Neuronal stem cell (in vitro differentiated cells): ENCODE measurements around the gene ABCA7.

Experiments
- DNase-seq: peaks from one replicate; pipeline ENCODE4 v3.0.0-alpha.2; 2013; ENCODE audit warnings: low spot score
- H2AFZ ChIP-seq: one replicate; pipeline ENCODE4 v1.6.1; 2013; ENCODE audit warnings: mild to moderate bottlenecking, low read length, inconsistent platforms
- H2AK5ac ChIP-seq: 2 replicates; pipeline ENCODE4 v1.6.1; 2013; ENCODE audit warnings: low read depth, mild to moderate bottlenecking, inconsistent platforms, low read length, moderate library complexity, mixed read lengths
- H2BK120ac ChIP-seq: 2 replicates; pipeline ENCODE4 v1.6.1; 2013; ENCODE audit warnings: low read depth, mild to moderate bottlenecking, inconsistent platforms, low read length, moderate library complexity, mixed read lengths
- H2BK12ac ChIP-seq: one replicate; pipeline ENCODE4 v1.6.1; 2013; ENCODE audit warnings: low read length, inconsistent platforms
- H2BK15ac ChIP-seq: 2 replicates; pipeline ENCODE4 v1.6.1; 2013; ENCODE audit warnings: mild to moderate bottlenecking, low read length, inconsistent platforms, mixed read lengths
- H2BK5ac ChIP-seq: one replicate; pipeline ENCODE4 v1.6.1; 2013; ENCODE audit warnings: inconsistent platforms, mild to moderate bottlenecking, low read length, moderate library complexity
- H3K14ac ChIP-seq: one replicate; pipeline ENCODE4 v1.6.1; 2013; ENCODE audit warnings: low read length, inconsistent platforms
- H3K18ac ChIP-seq: 2 replicates; pipeline ENCODE4 v1.6.1; 2013; ENCODE audit warnings: low read length, inconsistent platforms
- H3K23ac ChIP-seq: 2 replicates; pipeline ENCODE4 v1.6.1; 2013; ENCODE audit warnings: low read depth, mild to moderate bottlenecking, mixed read lengths, low read length, inconsistent platforms; ENCODE audit not compliant: poor library complexity
- H3K27ac ChIP-seq: replicated peaks from 3 replicates; pipeline ENCODE4 v1.5.1; 2013; ENCODE audit warnings: low read length, inconsistent platforms
- H3K27me3 ChIP-seq, 3 experiments: 2 replicates each; pipeline ENCODE4 v1.6.1; 2013; ENCODE audit warnings: low read length in 3 of 3, mild to moderate bottlenecking in 2 of 3, inconsistent platforms in 1 of 3, low read depth in 1 of 3, mixed read lengths in 1 of 3, moderate library complexity in 1 of 3; ENCODE audit not compliant: control insufficient read depth in 3 of 3, insufficient read depth in 3 of 3
- H3K36me3 ChIP-seq, 2 donors: replicated peaks in 1 of 2; 2 replicates each; pipeline ENCODE4 v1.6.1; 2013; ENCODE audit warnings: low read length in 2 of 2; ENCODE audit not compliant: control insufficient read depth in 2 of 2, insufficient read depth in 2 of 2
- H3K4ac ChIP-seq: 2 replicates; pipeline ENCODE4 v1.6.1; 2013; ENCODE audit warnings: inconsistent platforms, mild to moderate bottlenecking, low read length, moderate library complexity
- H3K4me1 ChIP-seq, 2 donors: 1 replicate in 1 of 2; 2 replicates in 1 of 2; pipeline ENCODE4 v1.6.1; 2013; ENCODE audit warnings: low read length in 2 of 2, low read depth in 1 of 2; ENCODE audit not compliant: control insufficient read depth in 2 of 2, insufficient read depth in 1 of 2
- H3K4me2 ChIP-seq: one replicate; pipeline ENCODE4 v1.6.1; 2013; ENCODE audit warnings: mild to moderate bottlenecking, low read length, inconsistent platforms; ENCODE audit not compliant: insufficient read depth, poor library complexity, severe bottlenecking
- H3K4me3 ChIP-seq, 2 donors: 2 replicates each; pipeline ENCODE4 v1.5.1; 2013; ENCODE audit warnings: low read length in 2 of 2, mild to moderate bottlenecking in 2 of 2, inconsistent platforms in 1 of 2, moderate library complexity in 1 of 2
- H3K79me1 ChIP-seq: one replicate; pipeline ENCODE4 v1.6.1; 2013; ENCODE audit warnings: low read depth, mild to moderate bottlenecking, inconsistent platforms, low read length, moderate library complexity
- H3K9ac ChIP-seq: one replicate; pipeline ENCODE4 v1.6.1; 2013; ENCODE audit warnings: mild to moderate bottlenecking, low read depth, low read length, inconsistent platforms; ENCODE audit not compliant: poor library complexity
- H3K9me3 ChIP-seq, 2 donors: replicated peaks in 1 of 2; 2 replicates each; pipeline versions ENCODE3 to v1.6.1; 2013; ENCODE audit warnings: low read length in 2 of 2, mild to moderate bottlenecking in 2 of 2, inconsistent platforms in 1 of 2, low read depth in 1 of 2, mixed read lengths in 1 of 2, moderate library complexity in 1 of 2; ENCODE audit not compliant: control insufficient read depth in 2 of 2, insufficient read depth in 1 of 2
- H4K8ac ChIP-seq: one replicate; pipeline ENCODE4 v1.6.1; 2013; ENCODE audit warnings: low read depth, mild to moderate bottlenecking, inconsistent platforms, low read length, moderate library complexity
- H4K91ac ChIP-seq: one replicate; pipeline ENCODE4 v1.6.1; 2013; ENCODE audit warnings: low read length, low read depth, mild to moderate bottlenecking, inconsistent platforms; ENCODE audit not compliant: poor library complexity
- WGBS, 2 donors: extraction: QIAGEN DNeasy Blood & Tissue Kit; methylation state at CpG; one replicate each; pipeline ENCODE4 v1.1.7; 2013; ENCODE audit warnings: missing lambda C conversion rate in 2 of 2, mixed read lengths in 1 of 2; ENCODE audit not compliant: insufficient read length in 2 of 2, insufficient replicate concordance in 1 of 2; ENCODE audit errors: extremely low coverage in 2 of 2; 5-methylcytosine and 5-hydroxymethylcytosine counted together

The ABCA7 gene

DNA sequence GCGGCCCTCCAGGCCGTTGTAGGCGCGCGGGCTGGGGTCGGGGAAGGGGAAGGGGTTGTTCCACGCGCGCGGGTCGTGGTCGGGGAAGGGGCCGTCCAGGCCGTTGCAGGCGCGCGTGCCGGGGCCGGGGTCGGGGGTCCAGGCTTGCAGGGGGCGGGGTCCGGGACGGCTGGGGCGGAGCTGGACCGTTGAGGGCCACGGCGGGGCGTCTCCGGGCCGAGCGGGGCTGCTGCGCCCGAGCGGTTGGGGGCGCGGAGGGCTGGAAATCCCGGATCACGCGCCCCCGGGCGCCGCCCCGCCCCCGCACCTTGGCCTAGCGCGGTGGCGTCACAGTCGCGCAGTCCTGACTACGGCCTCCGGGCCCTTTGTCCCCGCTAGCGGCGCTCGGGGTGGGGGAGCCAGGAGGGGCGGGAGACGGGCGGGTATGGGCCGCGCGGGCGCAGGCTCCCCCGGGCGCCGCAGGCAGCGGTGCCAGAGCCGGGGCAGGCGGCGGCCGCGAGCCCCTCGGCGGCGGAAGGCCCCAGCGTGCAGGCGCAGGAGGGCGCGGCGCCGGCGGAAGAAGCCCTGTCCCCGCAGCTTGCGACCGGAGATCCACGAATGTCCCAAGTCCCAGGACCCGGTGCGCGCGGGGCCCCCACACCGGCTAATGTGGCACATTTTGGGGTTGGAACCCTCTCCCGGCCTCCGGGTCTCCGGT lies 64.6 kb downstream of the ABCA7 start:
- Histone ChIP-seq H2AFZ (peak overlapping the region; percentile 82), H3K14ac (no peak overlapping the region), H3K18ac (peak overlapping the region; percentile 100), H3K27me3 (no peaks in the 10 kb centered on the region), H3K4ac (peak overlapping the region; percentile 93), H3K4me3 (peak overlapping the region; percentile 72 to 96), H3K4me2 (peak overlapping the region; percentile 93), H3K9me3 (no peaks in the 10 kb centered on the region), H3K79me1 (peaks cover 18% of the 10 kb centered on the region), H4K8ac (no peak overlapping the region), H3K9ac (peak overlapping the region; percentile 95), H3K27ac (peak overlapping the region; percentile 97), H2BK15ac (peak overlapping the region; percentile 37), H2AK5ac (peak overlapping the region; percentile 99), H4K91ac (no peak overlapping the region), H2BK5ac (peak overlapping the region; percentile 98), H2BK120ac (peak overlapping the region; percentile 87), H3K23ac (peak overlapping the region; percentile 94), H2BK12ac (no peak overlapping the region), H3K36me3 (peaks cover 20 to 26% of the 10 kb centered on the region in 2 donors), H3K4me1 (peaks cover 14 to 25% of the 10 kb centered on the region in 2 donors)
- no CpG with 5 or more reads among the region's 93 CpGs for WGBS, 2 donors
- peak; percentile 84 for DNase-seq

DNA sequence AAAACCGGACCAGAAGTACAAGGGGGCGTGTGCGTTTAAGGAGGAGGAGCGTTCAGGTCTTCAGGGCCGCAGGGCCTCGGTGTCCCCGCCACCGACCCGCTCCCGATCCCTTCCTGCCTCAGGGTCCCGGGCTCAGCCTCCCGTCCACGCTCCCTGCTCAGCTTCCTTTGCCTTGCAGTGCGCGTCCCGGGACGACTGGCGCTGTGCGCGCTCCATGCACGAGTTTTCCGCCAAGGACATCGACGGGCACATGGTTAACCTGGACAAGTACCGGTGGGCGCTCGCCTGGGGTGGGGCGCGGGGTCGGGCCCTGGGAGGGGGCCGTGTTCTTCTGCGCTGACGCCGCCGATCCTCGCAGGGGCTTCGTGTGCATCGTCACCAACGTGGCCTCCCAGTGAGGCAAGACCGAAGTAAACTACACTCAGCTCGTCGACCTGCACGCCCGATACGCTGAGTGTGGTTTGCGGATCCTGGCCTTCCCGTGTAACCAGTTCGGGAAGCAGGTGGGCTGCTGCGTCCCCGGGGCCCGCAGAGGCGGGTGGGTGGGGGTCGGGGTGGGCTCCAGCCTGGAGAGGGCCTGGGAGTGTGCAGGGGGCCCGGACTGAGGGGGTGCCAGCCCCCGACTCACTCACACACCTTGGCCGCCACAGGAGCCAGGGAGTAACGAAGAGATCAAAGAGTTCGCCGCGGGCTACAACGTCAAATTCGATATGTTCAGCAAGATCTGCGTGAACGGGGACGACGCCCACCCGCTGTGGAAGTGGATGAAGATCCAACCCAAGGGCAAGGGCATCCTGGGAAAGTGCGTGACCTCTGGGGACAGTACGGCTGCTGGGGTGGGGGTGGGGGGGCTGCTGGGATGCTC lies 65.3 kb downstream of the ABCA7 start:
- Histone ChIP-seq H3K4me3 (peak overlapping the region; percentile 72 to 96), H3K23ac (peak overlapping the region; percentile 94), H4K91ac (no peak overlapping the region), H2BK5ac (peak overlapping the region; percentile 98), H3K36me3 (peaks cover 20 to 34% of the 10 kb centered on the region in 2 donors), H2AK5ac (peak overlapping the region; percentile 99), H2BK12ac (no peak overlapping the region), H2AFZ (peak overlapping the region; percentile 82), H3K27me3 (no peaks in the 10 kb centered on the region), H3K79me1 (peaks cover 18% of the 10 kb centered on the region), H4K8ac (no peak overlapping the region), H3K4me1 (peaks cover 14 to 25% of the 10 kb centered on the region in 2 donors), H3K14ac (peak overlapping the region; percentile 82), H3K9me3 (no peaks in the 10 kb centered on the region), H3K9ac (peak overlapping the region; percentile 95), H3K18ac (peak overlapping the region; percentile 94), H3K27ac (peak overlapping the region; percentile 97), H3K4ac (peak overlapping the region; percentile 93), H2BK15ac (no peak overlapping the region), H3K4me2 (peak overlapping the region; percentile 93), H2BK120ac (peak overlapping the region; percentile 87)
- no peak for DNase-seq
- WGBS, 2 donors, result no CpG with 5 or more reads among the region's 69 CpGs

DNA sequence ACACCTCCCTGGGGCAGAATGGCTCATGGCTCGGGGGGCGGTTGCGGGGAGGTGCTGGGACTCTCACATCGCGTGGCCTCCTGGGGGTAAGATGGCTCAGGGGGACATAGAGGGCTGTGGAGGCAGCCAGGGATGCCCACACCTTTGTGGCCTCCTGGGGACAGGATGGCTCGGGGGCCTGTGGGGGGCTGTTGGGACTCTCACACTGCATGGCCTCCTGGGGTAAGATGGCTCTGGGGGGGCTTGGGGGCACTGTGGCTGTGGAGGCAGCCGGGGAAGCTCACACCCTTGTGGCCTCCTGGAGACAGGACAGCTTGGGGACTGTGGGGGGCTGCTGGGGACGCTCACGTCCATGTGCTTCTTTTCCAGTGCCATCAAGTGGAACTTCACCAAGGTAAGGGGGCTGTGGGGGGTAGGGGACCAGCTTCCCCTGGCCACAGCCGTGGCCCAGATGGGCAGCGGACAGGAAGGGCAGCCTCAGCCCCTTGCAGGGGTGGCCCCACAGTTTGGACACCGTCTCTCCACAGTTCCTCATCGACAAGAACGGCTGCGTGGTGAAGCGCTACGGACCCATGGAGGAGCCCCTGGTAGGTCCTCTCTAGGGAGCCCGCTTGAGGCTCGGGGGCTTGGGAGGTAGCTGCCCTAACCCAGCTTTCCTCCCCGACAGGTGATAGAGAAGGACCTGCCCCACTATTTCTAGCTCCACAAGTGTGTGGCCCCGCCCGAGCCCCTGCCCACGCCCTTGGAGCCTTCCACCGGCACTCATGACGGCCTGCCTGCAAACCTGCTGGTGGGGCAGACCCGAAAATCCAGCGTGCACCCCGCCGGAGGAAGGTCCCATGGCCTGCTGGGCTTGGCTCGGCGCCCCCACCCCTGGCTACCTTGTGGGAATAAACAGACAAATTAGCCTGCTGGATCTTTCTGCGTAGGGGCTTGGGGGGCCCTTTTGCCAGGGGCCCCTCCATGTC lies 66.2 kb downstream of the ABCA7 start:
- Histone ChIP-seq H3K18ac (peak overlapping the region; percentile 38), H3K4ac (no peak overlapping the region), H2BK120ac (no peak overlapping the region), H3K9me3 (no peaks in the 10 kb centered on the region), H3K23ac (peak overlapping the region; percentile 85), H3K79me1 (peaks cover 18% of the 10 kb centered on the region), H3K4me1 (peaks cover 14 to 25% of the 10 kb centered on the region in 2 donors), H2BK5ac (peak overlapping the region; percentile 5), H3K27me3 (no peaks in the 10 kb centered on the region), H3K4me2 (no peak overlapping the region), H3K9ac (peak overlapping the region; percentile 60), H2BK15ac (no peak overlapping the region), H3K36me3 (peaks cover 20 to 42% of the 10 kb centered on the region in 2 donors), H3K27ac (no peak overlapping the region), H2AFZ (no peak overlapping the region), H2BK12ac (no peak overlapping the region), H3K4me3 (peak overlapping the region in 1 of 2 donors; percentile 9), H2AK5ac (peak overlapping the region; percentile 86), H3K14ac (peak overlapping the region; percentile 21), H4K91ac (no peak overlapping the region), H4K8ac (peak overlapping the region; percentile 82)
- WGBS, 2 donors, result no CpG with 5 or more reads among the region's 32 CpGs
- DNase-seq, result no peak
